GM18870 (cell line): ENCODE measurements around the gene DNAH1.

Experiments used
- ATAC-seq: cut with Tn5 transposase; IDR thresholded peaks from one replicate; pipeline ENCODE4 v1.9.1; 2021; ENCODE audit warnings: moderate library complexity; ENCODE audit not compliant: unreplicated experiment

The DNAH1 gene

DNA sequence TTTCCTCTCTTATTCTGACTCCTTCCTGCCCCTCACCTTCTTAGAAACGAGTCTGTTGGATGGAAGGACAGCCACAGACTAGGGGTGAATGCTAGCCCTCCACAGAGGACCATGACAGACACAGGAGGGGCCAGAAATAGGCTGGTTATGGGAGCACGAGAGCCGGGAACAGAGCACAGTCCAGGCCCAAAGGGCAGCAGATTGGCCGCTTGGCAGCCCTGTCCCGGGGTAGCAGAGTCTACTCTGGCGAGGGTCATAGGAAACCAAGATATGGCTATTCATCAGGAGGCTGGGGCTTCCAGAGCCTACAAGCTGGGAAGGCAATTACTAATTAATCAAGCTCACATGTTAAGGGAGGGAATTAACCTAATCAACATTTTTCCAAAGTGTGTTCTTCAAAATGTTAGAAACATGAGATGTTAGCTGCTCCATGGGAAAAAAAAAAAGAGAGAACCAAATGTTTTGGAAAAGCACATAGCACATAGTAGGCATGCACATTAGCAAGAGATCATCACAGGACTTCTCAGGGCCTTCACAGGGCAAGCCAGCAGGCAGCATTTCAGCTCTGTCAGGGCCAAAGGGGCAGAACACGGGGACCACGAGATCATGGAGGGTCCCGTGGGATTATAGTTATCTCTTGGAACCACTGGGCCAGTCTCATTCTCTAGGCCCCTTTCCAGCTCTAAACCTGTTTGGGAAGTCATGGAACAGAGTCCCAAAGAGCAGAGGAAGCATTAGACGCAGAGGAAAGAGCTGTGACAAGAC, 115.5 kb downstream of the DNAH1 start:
- no peak for ATAC-seq

DNA sequence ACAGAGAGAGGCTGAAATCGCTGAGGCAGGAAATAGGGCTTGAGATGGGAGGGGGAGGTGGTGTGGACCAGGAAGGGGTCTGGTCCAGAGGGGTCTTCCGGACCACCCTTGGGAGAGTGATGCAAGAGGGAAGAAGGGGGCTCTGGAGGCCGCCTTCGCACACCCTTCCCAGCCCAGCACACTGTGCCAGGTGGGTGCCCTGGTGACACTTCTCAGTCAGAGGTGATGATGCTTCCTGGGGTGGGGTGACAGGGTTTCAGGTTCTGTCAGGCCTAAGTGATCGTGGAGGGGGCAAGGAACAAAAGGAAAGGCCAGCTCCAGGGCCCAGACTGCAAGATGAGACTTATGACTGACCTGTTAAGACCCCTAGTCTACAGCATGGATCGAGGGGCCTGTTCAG, 116.1 kb downstream of the DNAH1 start:
- ATAC-seq, result no peak

GRCh38 chr3:52432691-52433141, 116.6 kb downstream of the DNAH1 start:
- ATAC-seq, result no peak

- ATAC-seq, result no peak
These were observed 117.3 kb downstream of the DNAH1 start for GRCh38 chr3:52433328-52433995.

GRCh38 chr3:52433996-52434479, 117.9 kb downstream of the DNAH1 start:
- no peak for ATAC-seq

DNA sequence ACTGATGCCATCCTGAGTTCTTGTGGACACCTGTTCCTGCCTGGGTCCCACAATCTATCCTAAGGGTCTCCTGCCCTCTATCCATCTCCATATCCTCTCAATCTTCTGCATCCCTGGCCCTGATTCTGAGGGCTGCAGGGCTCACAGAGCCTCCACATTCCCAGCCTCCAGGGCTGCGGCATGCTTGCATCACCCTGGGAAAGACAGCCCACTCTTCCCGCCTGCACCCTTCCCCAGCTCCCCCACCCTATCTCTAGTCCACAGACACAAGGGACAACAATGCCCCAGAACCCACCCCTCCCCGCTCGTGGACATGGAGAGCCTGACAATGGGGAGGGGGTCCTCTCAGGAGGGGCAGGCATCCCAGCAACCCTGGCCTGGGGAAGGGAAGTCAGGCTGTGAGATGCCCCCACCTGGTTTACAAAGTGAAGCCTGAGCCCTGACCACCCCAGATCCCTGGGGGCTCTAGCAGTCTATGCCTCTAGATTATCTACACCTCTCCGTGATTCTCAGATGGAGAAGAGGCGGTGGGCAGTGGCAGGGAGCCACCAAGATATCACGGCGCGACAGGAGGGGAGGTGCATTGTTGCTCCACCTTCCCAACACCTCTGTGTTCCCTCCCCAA, 118.5 kb downstream of the DNAH1 start:
- ATAC-seq, result no peak

DNA sequence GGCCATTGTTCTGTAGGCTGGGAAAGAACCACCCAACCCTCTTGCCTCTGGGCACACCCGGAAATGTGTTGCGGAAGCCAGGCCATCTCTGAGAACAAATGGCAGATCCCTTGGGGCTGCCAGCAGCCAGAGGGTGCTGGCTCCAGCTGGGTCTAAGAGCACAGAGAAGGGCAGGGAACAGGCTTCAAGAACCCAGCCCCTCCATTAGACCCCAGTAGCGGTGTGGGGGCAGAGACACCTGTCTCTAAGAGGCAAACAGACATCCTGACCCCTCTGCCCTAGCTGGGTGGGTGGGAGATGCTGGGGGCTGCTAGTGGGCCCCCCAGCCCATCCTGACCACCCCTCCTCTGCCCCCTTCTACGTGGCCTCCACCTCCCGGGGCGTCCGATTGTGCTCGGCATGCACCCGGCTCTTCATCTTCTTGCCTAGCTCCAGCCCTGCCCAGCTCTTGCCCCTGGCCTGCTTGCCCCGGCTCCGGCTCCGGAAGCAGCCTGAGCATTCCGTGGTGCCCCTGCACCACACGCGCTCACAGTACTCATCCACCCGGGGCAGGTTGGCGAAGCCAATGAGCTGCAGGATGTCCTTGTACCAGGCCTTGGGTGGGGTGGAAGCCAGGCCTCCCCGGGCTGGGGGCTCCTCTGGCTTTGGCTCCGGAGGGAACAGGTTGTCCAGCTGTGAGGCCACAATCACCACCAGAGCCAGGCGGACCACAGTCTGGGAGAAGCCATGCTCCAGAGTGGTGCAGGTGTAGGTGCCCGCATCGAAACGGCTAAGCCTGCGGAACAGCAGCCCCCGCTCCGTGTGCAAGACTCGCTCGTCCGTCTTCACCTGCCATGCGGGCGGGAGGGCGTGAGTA, 119.4 kb downstream of the DNAH1 start:
- no peak for ATAC-seq

DNA sequence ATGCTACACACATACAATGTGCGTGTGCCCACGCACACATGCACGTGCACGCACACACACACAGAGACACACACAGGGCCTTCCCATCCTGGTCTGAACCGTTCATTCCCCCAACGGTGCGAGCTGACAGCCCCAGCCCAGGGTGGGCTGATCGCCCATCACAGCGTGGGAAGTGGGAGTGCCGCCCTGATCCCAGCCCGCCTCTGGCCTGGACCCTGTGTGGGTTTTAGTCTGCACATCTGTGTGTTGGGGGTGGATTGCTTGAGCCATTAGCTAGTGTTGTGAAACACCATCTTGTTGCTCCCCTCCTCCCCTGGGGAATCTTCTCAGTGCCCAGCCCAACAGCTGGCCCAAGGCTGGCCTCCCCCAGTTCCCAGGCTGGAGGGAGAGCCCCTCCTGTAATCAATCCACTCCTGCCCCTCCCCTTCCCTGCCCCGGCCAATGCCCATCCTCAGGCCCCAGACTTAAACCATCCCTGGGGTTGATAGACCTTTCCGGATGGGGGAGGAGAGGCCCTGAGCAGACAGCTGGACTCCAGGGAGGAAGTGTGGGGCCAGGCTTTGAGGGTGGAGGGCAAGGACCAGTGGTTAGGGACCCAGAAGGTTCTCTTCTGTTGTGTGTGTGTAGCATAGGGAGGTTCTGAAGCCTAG, 120.5 kb downstream of the DNAH1 start:
- ATAC-seq, result no peak

- ATAC-seq, result no peak
These were observed 121.4 kb downstream of the DNAH1 start for GRCh38 chr3:52437326-52438103.

- ATAC-seq, result no peak
These were observed 121.9 kb downstream of the DNAH1 start for GRCh38 chr3:52438104-52438376.

DNA sequence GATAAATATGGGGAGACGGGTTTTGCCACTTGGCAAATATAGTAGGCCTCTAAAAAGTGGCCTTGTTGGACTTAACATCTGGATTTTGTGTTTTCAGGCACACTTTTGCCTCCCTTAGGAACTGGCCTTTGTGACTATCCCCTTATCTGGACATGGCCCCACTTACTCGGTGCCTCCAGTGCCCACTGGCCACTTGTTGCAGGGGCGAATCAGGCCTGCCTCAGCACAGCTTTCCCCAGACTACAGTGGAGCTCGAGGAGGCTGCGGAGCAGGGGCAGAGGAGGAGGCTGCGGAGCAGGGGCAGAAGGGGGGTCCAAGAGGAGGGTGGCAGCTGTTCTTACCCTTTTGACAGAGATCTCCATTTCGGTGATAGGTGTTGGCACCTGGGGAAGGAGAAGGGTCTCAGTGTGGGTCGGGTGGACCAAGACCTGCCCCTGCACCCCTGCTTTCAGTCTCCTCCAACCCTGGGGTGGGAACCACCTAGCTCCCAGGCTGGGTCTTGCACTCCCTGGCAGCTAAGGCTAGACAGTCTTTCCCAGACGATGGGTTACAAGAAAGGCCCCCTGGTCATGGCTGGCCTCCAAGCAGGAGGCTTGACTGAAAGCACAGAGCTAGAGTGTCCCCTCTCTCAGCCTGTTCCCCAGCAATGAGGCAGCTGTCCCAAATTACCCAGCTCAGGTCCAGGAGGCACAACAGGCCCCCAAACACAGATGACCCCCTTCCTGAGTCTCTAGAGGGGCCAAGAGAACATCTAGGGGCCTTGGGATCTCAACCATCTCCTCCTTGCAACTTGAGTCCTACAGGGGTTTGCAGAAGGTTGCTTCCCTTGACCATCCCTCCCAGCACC, 122.7 kb downstream of the DNAH1 start:
- ATAC-seq, result no peak

- ATAC-seq, result no peak
These were observed 123.5 kb downstream of the DNAH1 start for GRCh38 chr3:52439426-52440248.

GRCh38 chr3:52440249-52440551, 124.1 kb downstream of the DNAH1 start:
- no peak for ATAC-seq

DNA sequence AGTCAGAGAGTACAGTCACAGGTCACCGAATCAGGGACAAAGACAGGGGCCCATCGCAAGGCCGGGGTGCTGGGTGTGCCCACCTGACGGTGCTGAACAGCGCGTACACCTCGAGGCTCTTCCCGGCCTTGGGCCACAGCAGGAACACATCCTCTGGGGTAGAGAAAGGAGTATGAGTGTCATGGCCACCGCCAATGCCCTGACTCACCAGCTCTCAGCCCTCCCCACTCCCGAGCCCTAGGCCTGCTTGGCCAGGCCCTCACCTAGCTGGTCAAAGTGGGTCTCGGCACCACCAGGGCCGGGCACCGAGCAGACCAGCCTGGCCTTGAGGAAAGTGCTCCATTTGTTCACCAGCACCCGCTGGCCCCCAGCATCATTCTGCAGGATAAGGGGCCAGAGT, 124.6 kb downstream of the DNAH1 start:
- no peak for ATAC-seq

DNA sequence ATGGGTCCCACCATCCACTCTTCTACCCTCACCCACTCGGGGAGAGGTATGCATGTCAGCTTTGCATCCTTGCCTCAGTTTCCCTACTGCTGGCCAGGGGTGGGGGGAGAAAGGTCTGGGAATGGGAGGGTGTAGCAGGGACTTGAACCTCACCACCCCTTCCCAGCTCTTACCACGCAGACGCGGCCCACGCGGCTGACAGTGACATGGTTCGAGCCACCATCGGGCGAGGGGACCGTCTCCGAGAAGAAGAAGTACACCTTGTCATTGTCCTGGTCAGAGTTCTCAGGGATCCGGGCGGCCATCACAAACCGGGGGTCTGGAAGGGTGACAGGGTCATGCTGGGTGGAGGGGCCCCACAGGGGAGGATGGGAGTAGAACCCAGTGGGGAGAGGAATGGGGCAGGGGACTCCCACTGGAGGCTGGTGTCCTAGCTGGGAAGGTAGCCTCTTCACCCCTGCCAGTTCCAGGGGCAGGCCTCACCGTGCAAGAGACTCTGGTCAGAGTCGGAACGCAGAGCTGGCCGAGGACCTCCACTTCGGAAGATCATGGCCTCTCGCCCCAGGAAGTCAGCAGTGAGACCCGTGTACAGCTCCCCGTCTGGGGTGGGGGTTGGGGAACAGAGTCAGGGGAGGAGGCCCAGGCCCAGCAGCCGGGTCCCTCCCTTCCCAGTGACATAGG, 125.1 kb downstream of the DNAH1 start:
- ATAC-seq, result no peak

DNA sequence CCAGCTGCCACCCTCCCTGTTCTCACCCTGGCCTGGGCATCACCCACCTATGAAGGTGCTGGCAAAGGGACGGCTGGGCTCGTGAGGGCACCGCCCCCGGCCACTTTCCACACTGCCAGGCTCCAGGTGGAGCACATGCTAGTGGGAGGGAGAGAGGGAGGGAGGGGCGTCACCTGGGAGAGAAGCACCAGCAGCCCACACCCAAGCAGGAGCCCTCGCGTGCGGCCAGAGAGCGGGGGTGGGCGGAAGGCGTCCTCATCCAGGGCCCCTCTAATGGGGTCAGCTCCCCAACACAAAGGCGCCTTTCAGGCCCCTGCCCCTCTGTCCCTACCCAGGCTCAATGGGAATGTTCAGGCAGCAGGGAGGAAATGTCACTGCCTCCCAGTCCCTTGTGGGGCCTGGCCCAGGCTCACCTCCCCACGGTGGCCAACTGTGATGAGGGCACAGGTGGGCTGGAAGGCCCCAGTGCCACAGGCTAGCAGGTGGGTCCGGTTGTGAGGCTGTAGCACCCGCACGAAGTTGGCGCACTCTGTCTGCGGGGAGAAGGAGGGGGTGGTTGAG, 125.7 kb downstream of the DNAH1 start:
- ATAC-seq, result no peak

DNA sequence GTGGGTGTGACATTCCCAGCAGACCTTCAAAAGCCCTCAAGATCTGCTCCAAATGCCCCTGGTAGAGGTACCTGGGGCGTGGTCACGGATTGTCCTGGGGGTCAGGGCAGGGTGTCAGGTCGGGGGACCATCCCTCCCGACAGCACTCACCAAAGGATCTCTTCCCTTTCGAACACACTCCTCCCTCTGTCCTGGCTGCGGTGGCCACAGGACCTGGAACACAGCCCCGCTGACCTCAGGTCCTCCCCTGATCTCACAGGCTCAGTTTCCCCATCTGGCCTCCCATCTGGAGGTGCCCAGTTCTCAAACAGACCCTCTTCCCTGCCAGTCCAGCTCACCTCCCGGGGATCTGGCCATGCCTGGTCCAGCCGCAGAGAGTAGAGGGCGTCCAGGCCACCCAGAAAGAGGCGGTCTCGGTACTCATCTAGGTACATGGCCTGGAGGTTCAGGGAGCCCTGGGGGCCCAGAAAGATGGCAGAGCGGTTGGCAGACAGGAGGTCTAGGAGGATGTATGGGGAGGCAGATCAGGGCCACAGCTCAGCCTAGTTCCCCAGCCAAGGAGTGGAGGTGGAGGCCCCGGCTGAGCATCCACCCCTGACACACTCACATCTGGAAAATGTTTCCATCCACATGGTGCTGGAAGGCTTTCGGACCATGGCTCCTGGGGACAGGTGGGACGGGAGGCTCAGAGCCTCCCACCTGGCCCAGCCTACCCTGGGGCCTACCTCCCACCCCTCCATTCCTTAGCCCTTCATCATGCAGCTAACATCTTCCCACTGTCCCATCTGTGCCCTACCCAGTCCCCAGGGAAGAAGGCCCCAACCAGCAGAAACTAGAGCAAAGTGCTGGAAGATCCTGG, 126.5 kb downstream of the DNAH1 start:
- ATAC-seq, result no peak
